ENCODE measurements around the gene THSD4. TPM values are rescaled to one million over a fixed set of nuclear protein-coding genes. Genes with fewer than 3 reads are reported as not detected.

THSD4 gene
- total and polyA plus RNA-seq, 2 of the 8 experiments (the other 6 are each of a cell fraction or from before 2014, with no cell fraction given) = 2.5 to 6.2 TPM

- Histone ChIP-seq H4K91ac (replicated peaks; ENCODE audit: insufficient read length, low read length) (no peak overlapping the region), H3K4me2 (ENCODE audit: insufficient read depth in 1 of 2, low read depth in 2 of 2, low read length in 2 of 2) (no peak overlapping the region), H3K23ac (ENCODE audit: insufficient read length) (no peak overlapping the region), H3K18ac (ENCODE audit: extremely low read depth, low read length) (no peak overlapping the region), H4K8ac (ENCODE audit: extremely low read depth, insufficient read depth, low read length) (no peak overlapping the region), H3K4me3 (ENCODE audit: extremely low read depth in 1 of 4, insufficient read depth in 2 of 4, low read depth in 3 of 4, low read length in 4 of 4) (no peak overlapping the region), H3K14ac (ENCODE audit: insufficient read length) (no peak overlapping the region), H3K79me2 (ENCODE audit: control insufficient read depth in 1 of 2, insufficient read depth in 2 of 2, low read length in 2 of 2) (no peaks in the 10 kb centered on the region), H3K79me1 (ENCODE audit: low read depth, low read length) (no peaks in the 10 kb centered on the region), H3K56ac (replicated peaks; ENCODE audit: insufficient read length, low read depth, low read length) (no peak overlapping the region), H3K27ac (ENCODE audit: low read depth, low read length) (no peak overlapping the region), H2AFZ (ENCODE audit: low read length) (no peak overlapping the region), H4K20me1 (replicated peaks in 1 of 2; ENCODE audit: control insufficient read depth in 1 of 2, insufficient read depth in 2 of 2, low read length in 2 of 2) (no peaks in the 10 kb centered on the region), H3K9me3 (ENCODE audit: insufficient read depth in 2 of 2, low read depth in 1 of 2, low read length in 1 of 2) (no peaks in the 10 kb centered on the region), H2BK15ac (ENCODE audit: low read length) (no peak overlapping the region), H2BK12ac (ENCODE audit: low read depth, low read length) (no peak overlapping the region; the same call in 1 of the 2 replicates), H2BK20ac (ENCODE audit: low read length) (no peak overlapping the region), H3K4ac (replicated peaks; ENCODE audit: insufficient read length, low read depth, low read length) (no peak overlapping the region), H4K5ac (ENCODE audit: insufficient read length, low read depth, low read length) (no peak overlapping the region), H3K9ac (replicated peaks in 1 of 4; ENCODE audit: extremely low read depth in 1 of 4, low read depth in 3 of 4, low read length in 3 of 4) (no peak overlapping the region), H3K23me2 (ENCODE audit: low read depth, low read length) (no peaks in the 10 kb centered on the region), H3K27me3 (replicated peaks in 1 of 4; ENCODE audit: control insufficient read depth in 3 of 4, extremely low read depth in 1 of 4, insufficient read depth in 3 of 4, low read length in 3 of 4) (no peaks in the 10 kb centered on the region), H3K4me1 (replicated peaks in 1 of 4; ENCODE audit: control insufficient read depth in 3 of 4, insufficient read depth in 4 of 4, low read length in 3 of 4) (peaks cover 0 to 7% (median 2%) of the 10 kb centered on the region in 4 experiments; a peak in 1 of 7 replicates), H2AK5ac (ENCODE audit: low read depth, low read length) (no peak overlapping the region), H2BK5ac (ENCODE audit: low read depth, low read length) (no peak overlapping the region), H3K36me3 (ENCODE audit: control insufficient read depth in 2 of 4, insufficient read depth in 4 of 4, low read length in 3 of 4) (no peaks in the 10 kb centered on the region), H2BK120ac (replicated peaks; ENCODE audit: low read depth, low read length) (no peak overlapping the region)
- no peak for FAIRE-seq
- POLR2A ChIA-PET (ENCODE audit: partially characterized antibody) = interaction anchor here (0.6 kb wide), 1 partner anchor 14 kb away, joined by 3 read pairs; no protein-coding TSS in a partner anchor
- WGBS, 2 experiments (ENCODE audit: extremely low coverage in 1 of 2, insufficient coverage in 1 of 2, insufficient read length in 1 of 2, insufficient replicate concordance in 2 of 2, low coverage in 1 of 2, low lambda C conversion rate in 2 of 2, missing lambda C conversion rate in 1 of 2) = 78% methylated on average over 3 of the region's 3 CpGs; no CpG with 5 or more reads in 1 of the 2 experiments
- TF ChIP-seq SRF (IDR thresholded peaks at IDR 0.05; ENCODE audit: low read depth, low read length) (peak; percentile 82), GTF2F1 (IDR thresholded peaks at IDR 0.05; ENCODE audit: borderline replicate concordance, low read depth, low read length) (no peak), SAP30 (IDR thresholded peaks at IDR 0.05; ENCODE audit: insufficient read depth, insufficient replicate concordance, low read length) (no peak), TEAD4 (IDR thresholded peaks at IDR 0.05; ENCODE audit: low read depth, low read length) (0 out of 2 replicates have a peak, but pooled peaks have one; percentile 30), CEBPB (IDR thresholded peaks at IDR 0.05; ENCODE audit: low read depth, low read length) (no peak), BACH1 (IDR thresholded peaks at IDR 0.05; ENCODE audit: low read length) (no peak), BCL11A (IDR thresholded peaks at IDR 0.05; ENCODE audit: low read depth in 2 of 2, low read length in 2 of 2) (no peak), JUND (IDR thresholded peaks at IDR 0.05; ENCODE audit: low read length) (no peak), CREB1 (IDR thresholded peaks at IDR 0.05) (no peak)
- no peak for DNase-seq (ENCODE audit: low read depth in 1 of 2, low spot score in 2 of 2)
- CTCF ChIA-PET (ENCODE audit: partially characterized antibody) = interaction anchor here (1.2 kb wide), 1 partner anchor 69 kb away, joined by 3 read pairs; no protein-coding TSS in a partner anchor
Measured at GRCh38 chr15:71282076-71282475, 166.8 kb downstream of the THSD4 start.

Measured in H1 (cell line).